ENCODE measurements around the gene GCN1. TPM values are rescaled to one million over a fixed set of nuclear protein-coding genes. Genes with fewer than 3 reads are reported as not detected.

GCN1 gene
- total and polyA plus RNA-seq, 2 of the 8 experiments (the other 6 are each of a cell fraction or from before 2014, with no cell fraction given) = 61.4 to 133 TPM

GRCh38 chr12:120159509-120160237, 34.8 kb downstream of the GCN1 start:
- H2AK5ac ChIP-seq (ENCODE audit: low read depth, low read length) = no peak overlapping the region
- no peaks in the 10 kb centered on the region for H3K79me2 ChIP-seq (ENCODE audit: control insufficient read depth in 1 of 2, insufficient read depth in 2 of 2, low read length in 2 of 2)
- no peak overlapping the region; the same call in 1 of the 2 replicates for H4K8ac ChIP-seq (ENCODE audit: extremely low read depth, insufficient read depth, low read length)
- no peak overlapping the region for H2BK12ac ChIP-seq (ENCODE audit: low read depth, low read length)
- ChIA-PET POLR2A (ENCODE audit: partially characterized antibody) (interaction anchor here (0.5 to 11.2 kb wide), 9 partner anchors 10 to 201 kb away, joined by 3 to 82 read pairs (median 11); partner anchors contain the start of genes GCN1 and RPLP0), CTCF (ENCODE audit: partially characterized antibody) (interaction anchor here (0.6 to 1.2 kb wide), 4 partner anchors 9 to 49 kb away, joined by 3 to 4 read pairs (median 4); no protein-coding TSS in a partner anchor)
- 94% methylated on average over 9 of the region's 12 CpGs; no CpG with 5 or more reads in 1 of the 2 experiments for WGBS, 2 experiments (ENCODE audit: extremely low coverage in 1 of 2, insufficient coverage in 1 of 2, insufficient read length in 1 of 2, insufficient replicate concordance in 2 of 2, low coverage in 1 of 2, low lambda C conversion rate in 2 of 2, missing lambda C conversion rate in 1 of 2)
- no peak overlapping the region for H3K4me3 ChIP-seq (ENCODE audit: extremely low read depth in 1 of 4, insufficient read depth in 2 of 4, low read depth in 3 of 4, low read length in 4 of 4)
- no peak overlapping the region for H2BK5ac ChIP-seq (ENCODE audit: low read depth, low read length)
- no peak overlapping the region for H3K4me2 ChIP-seq (ENCODE audit: insufficient read depth in 1 of 2, low read depth in 2 of 2, low read length in 2 of 2)
- no peak for DNase-seq (ENCODE audit: low read depth in 1 of 2, low spot score in 2 of 2)
- H3K36me3 ChIP-seq (ENCODE audit: control insufficient read depth in 2 of 4, insufficient read depth in 4 of 4, low read length in 3 of 4) = peaks cover 66 to 98% (median 87%) of the 10 kb centered on the region in 4 experiments
- no peak for FAIRE-seq
- H2BK120ac ChIP-seq (replicated peaks; ENCODE audit: low read depth, low read length) = no peak overlapping the region
- H2BK15ac ChIP-seq (ENCODE audit: low read length) = no peak overlapping the region
- no peaks in the 10 kb centered on the region for H3K4me1 ChIP-seq (replicated peaks in 1 of 4; ENCODE audit: control insufficient read depth in 3 of 4, insufficient read depth in 4 of 4, low read length in 3 of 4)
- H3K9ac ChIP-seq (replicated peaks in 1 of 4; ENCODE audit: extremely low read depth in 1 of 4, low read depth in 3 of 4, low read length in 3 of 4) = no peak overlapping the region
- H4K5ac ChIP-seq (ENCODE audit: insufficient read length, low read depth, low read length) = no peak overlapping the region
- no peaks in the 10 kb centered on the region for H3K27me3 ChIP-seq (replicated peaks in 1 of 4; ENCODE audit: control insufficient read depth in 3 of 4, extremely low read depth in 1 of 4, insufficient read depth in 3 of 4, low read length in 3 of 4)
- no peak overlapping the region for H2AFZ ChIP-seq (ENCODE audit: low read length)
- H2BK20ac ChIP-seq (ENCODE audit: low read length) = no peak overlapping the region
- H3K18ac ChIP-seq (ENCODE audit: extremely low read depth, low read length) = no peak overlapping the region
- H4K20me1 ChIP-seq (replicated peaks in 1 of 2; ENCODE audit: control insufficient read depth in 1 of 2, insufficient read depth in 2 of 2, low read length in 2 of 2) = peaks cover 4 to 16% of the 10 kb centered on the region in 2 experiments
- H3K23me2 ChIP-seq (ENCODE audit: low read depth, low read length) = no peaks in the 10 kb centered on the region
- H3K9me3 ChIP-seq (ENCODE audit: insufficient read depth in 2 of 2, low read depth in 1 of 2, low read length in 1 of 2) = no peaks in the 10 kb centered on the region
- no peak overlapping the region for H3K56ac ChIP-seq (replicated peaks; ENCODE audit: insufficient read length, low read depth, low read length)
- H3K14ac ChIP-seq (ENCODE audit: insufficient read length) = no peak overlapping the region
- H3K79me1 ChIP-seq (ENCODE audit: low read depth, low read length) = peaks cover 2% of the 10 kb centered on the region; the same call in 1 of the 2 replicates
- H3K27ac ChIP-seq (ENCODE audit: low read depth, low read length) = no peak overlapping the region
- H3K4ac ChIP-seq (replicated peaks; ENCODE audit: insufficient read length, low read depth, low read length) = no peak overlapping the region
- H3K23ac ChIP-seq (ENCODE audit: insufficient read length) = no peak overlapping the region
- H4K91ac ChIP-seq (replicated peaks; ENCODE audit: insufficient read length, low read length) = no peak overlapping the region
- TF ChIP-seq MAX (IDR thresholded peaks at IDR 0.05) = no peak
- no peak for TF ChIP-seq FOSL1 (IDR thresholded peaks at IDR 0.05; ENCODE audit: insufficient read depth, low read depth, low read length)
- no peak for TF ChIP-seq POU5F1 (IDR thresholded peaks at IDR 0.05; ENCODE audit: low read depth, low read length)
- no peak for TF ChIP-seq YY1 (IDR thresholded peaks at IDR 0.05; ENCODE audit: low read depth, low read length)
- no peak for TF ChIP-seq MAFK (IDR thresholded peaks at IDR 0.05; ENCODE audit: low read depth, low read length)
- TF ChIP-seq POLR2A (IDR thresholded peaks at IDR 0.05; ENCODE audit: control extremely low read depth in 1 of 2, low read depth in 2 of 2, low read length in 2 of 2) = no peak
- TF ChIP-seq JUND (IDR thresholded peaks at IDR 0.05; ENCODE audit: low read length) = no peak
- TF ChIP-seq ASH2L (IDR thresholded peaks at IDR 0.05; ENCODE audit: low read length) = no peak
- no peak for TF ChIP-seq SP2 (IDR thresholded peaks at IDR 0.05; ENCODE audit: low read length)
- no peak for TF ChIP-seq CEBPB (IDR thresholded peaks at IDR 0.05; ENCODE audit: low read depth, low read length)
- no peak for TF ChIP-seq CTCF (IDR thresholded peaks at IDR 0.05; ENCODE audit: control extremely low read depth in 1 of 3, insufficient read depth in 1 of 3, low read depth in 1 of 3, low read length in 3 of 3)

Measured in H1 (cell line).